ENCODE data around the gene UNC79. TPM values are rescaled to one million over a fixed set of nuclear protein-coding genes. Genes with fewer than 3 reads are reported as not detected.
"Not testable (repeated sequence)": the region's sequence is repeated elsewhere in the genome, so short reads cannot be mapped to it uniquely, and the experiment has no call there.

The UNC79 gene
- total RNA-seq, 1 donor from 2014 or later, result 0.13 TPM

GRCh38 chr14:93398491-93398890, 32.2 kb upstream of the UNC79 start:
- Mint-ChIP-seq H3K9me3 (peaks cover 16% of the 10 kb centered on the region), H3K4me3 (no peak overlapping the region), H3K27me3 (peaks cover 3% of the 10 kb centered on the region), H3K27ac (no peak overlapping the region), H3K4me1 (peaks cover 6% of the 10 kb centered on the region), H3K36me3 (ENCODE audit: low read depth) (no peaks in the 10 kb centered on the region)
- intact Hi-C loops (cut with micrococcal nuclease), result no loop called here
- TF ChIP-seq CTCF (IDR thresholded peaks at IDR 0.05), result no peak
- POLR2A ChIA-PET, result no interaction called here
- DNase-seq (no peak), ATAC-seq (ENCODE audit: low read depth) (no peak)
- CTCF ChIA-PET, result no interaction called here

- ATAC-seq (ENCODE audit: low read depth) (no peak), DNase-seq (no peak)
- ChIA-PET CTCF (no interaction called here), POLR2A (no interaction called here)
- peaks cover 5% of the 10 kb centered on the region for H3K9me3 Mint-ChIP-seq
- H3K4me1 Mint-ChIP-seq, result no peaks in the 10 kb centered on the region
- H3K27ac Mint-ChIP-seq, result no peak overlapping the region
- H3K36me3 Mint-ChIP-seq (ENCODE audit: low read depth), result no peaks in the 10 kb centered on the region
- intact Hi-C loops (cut with micrococcal nuclease), result no loop called here
- H3K4me3 Mint-ChIP-seq, result no peak overlapping the region
- TF ChIP-seq CTCF (IDR thresholded peaks at IDR 0.05), result no peak
- H3K27me3 Mint-ChIP-seq, result peaks cover 3% of the 10 kb centered on the region
These were observed 27.8 kb upstream of the UNC79 start for GRCh38 chr14:93402951-93403350.

GRCh38 chr14:93410021-93410420, 20.7 kb upstream of the UNC79 start:
- TF ChIP-seq CTCF (IDR thresholded peaks at IDR 0.05), result no peak
- Mint-ChIP-seq H3K36me3 (ENCODE audit: low read depth) (no peaks in the 10 kb centered on the region), H3K9me3 (peaks cover 5% of the 10 kb centered on the region), H3K27ac (no peak overlapping the region), H3K27me3 (no peaks in the 10 kb centered on the region), H3K4me1 (no peaks in the 10 kb centered on the region), H3K4me3 (no peak overlapping the region)
- ChIA-PET CTCF (no interaction called here), POLR2A (no interaction called here)
- no peak for DNase-seq
- ATAC-seq (ENCODE audit: low read depth), result no peak
- intact Hi-C loops (cut with micrococcal nuclease), result no loop called here

- Mint-ChIP-seq H3K4me3 (no peak overlapping the region), H3K4me1 (no peaks in the 10 kb centered on the region), H3K36me3 (ENCODE audit: low read depth) (no peaks in the 10 kb centered on the region), H3K27me3 (no peaks in the 10 kb centered on the region), H3K27ac (no peak overlapping the region), H3K9me3 (peaks cover 5% of the 10 kb centered on the region)
- no peak for ATAC-seq (ENCODE audit: low read depth)
- DNase-seq, result no peak
- intact Hi-C loops (cut with micrococcal nuclease), result no loop called here
- CTCF ChIA-PET, result no interaction called here
- TF ChIP-seq CTCF (IDR thresholded peaks at IDR 0.05), result no peak
- POLR2A ChIA-PET, result no interaction called here
These were observed 19.8 kb upstream of the UNC79 start for GRCh38 chr14:93410893-93411292.

- not testable (repeated sequence) for H3K27ac Mint-ChIP-seq
These were observed 5.6 kb upstream of the UNC79 start for GRCh38 chr14:93425136-93425535.

GRCh38 chr14:93426750-93427149, 4.0 kb upstream of the UNC79 start:
- Mint-ChIP-seq H3K9me3 (peaks cover 29% of the 10 kb centered on the region), H3K27ac (no peak overlapping the region), H3K27me3 (peaks cover 23% of the 10 kb centered on the region), H3K4me1 (peaks cover 4% of the 10 kb centered on the region), H3K36me3 (ENCODE audit: low read depth) (peaks cover 1% of the 10 kb centered on the region), H3K4me3 (no peak overlapping the region)
- ChIA-PET CTCF (no interaction called here), POLR2A (no interaction called here)
- ATAC-seq (ENCODE audit: low read depth), result no peak
- TF ChIP-seq CTCF (IDR thresholded peaks at IDR 0.05), result no peak
- intact Hi-C loops (cut with micrococcal nuclease), result no loop called here
- no peak for DNase-seq

More at GRCh38 chr14:93425136-93425535, 5.6 kb upstream of the UNC79 start:
- CTCF ChIA-PET; DNase-seq; intact Hi-C loops (cut with micrococcal nuclease); H3K36me3 Mint-ChIP-seq (ENCODE audit: low read depth); H3K4me1 Mint-ChIP-seq; H3K4me3 Mint-ChIP-seq; ATAC-seq (ENCODE audit: low read depth); POLR2A ChIA-PET: not testable (repeated sequence)
- Mint-ChIP-seq H3K27me3 (peaks cover 15% of the 10 kb centered on the region), H3K9me3 (peaks cover 38% of the 10 kb centered on the region)

Data from activated B cell treated with CpG ODN at 0.5 μM for 24 hours (primary cell).